Measurements from ENCODE around the gene PIP5K1C. TPM values are rescaled to one million over a fixed set of nuclear protein-coding genes. Genes with fewer than 3 reads are reported as not detected.

PIP5K1C gene
- total and polyA plus RNA-seq, 2 donors (not counting 1 experiment from before 2014, with no cell fraction given): 10.4 to 46.7 TPM

DNA sequence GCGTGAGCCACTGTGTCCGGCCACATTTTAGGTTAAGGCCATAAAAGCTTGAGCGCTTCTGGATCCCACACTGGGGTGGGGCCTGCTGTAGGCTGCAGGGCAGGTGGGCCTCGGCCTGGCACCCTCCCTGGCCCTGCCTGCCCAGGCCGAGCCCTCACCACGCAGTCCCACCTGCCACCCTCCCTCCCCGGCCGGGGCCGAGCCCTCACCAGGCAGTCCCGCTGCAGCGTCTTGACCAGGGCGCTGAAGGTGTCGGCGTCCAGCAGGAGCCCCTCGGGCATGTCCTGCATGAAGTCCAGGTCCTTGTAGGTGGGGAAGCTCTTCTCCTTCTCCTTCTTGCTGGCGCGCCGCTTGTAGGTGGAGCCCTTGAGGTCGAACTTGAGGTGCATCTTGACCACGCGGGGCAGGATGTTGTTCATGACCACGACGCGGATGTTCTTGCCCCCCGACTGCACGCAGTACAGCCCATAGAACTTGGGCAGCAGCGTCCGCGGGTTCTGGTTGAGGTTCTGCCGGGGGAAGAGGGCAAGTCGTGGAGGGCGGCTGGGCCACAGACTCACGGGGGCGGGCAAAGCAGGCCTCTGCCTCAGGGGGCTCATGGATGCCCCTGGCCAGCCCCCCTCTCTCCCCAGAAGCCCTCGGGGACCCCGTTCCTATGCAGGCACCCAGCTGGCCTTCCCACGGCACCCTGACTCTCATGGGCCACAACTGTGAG lies 47.0 kb downstream of the PIP5K1C start:
- Mint-ChIP-seq H3K4me3 (no peak overlapping the region), H3K4me1 (peaks cover 2% of the 10 kb centered on the region), H3K27ac (no peak overlapping the region), H3K27me3 (no peaks in the 10 kb centered on the region), H3K9me3 (ENCODE audit: insufficient read depth) (no peaks in the 10 kb centered on the region)
- DNase-seq (no peak), ATAC-seq (ENCODE audit: low read depth) (no peak)
- TF ChIP-seq, protein P1, sequence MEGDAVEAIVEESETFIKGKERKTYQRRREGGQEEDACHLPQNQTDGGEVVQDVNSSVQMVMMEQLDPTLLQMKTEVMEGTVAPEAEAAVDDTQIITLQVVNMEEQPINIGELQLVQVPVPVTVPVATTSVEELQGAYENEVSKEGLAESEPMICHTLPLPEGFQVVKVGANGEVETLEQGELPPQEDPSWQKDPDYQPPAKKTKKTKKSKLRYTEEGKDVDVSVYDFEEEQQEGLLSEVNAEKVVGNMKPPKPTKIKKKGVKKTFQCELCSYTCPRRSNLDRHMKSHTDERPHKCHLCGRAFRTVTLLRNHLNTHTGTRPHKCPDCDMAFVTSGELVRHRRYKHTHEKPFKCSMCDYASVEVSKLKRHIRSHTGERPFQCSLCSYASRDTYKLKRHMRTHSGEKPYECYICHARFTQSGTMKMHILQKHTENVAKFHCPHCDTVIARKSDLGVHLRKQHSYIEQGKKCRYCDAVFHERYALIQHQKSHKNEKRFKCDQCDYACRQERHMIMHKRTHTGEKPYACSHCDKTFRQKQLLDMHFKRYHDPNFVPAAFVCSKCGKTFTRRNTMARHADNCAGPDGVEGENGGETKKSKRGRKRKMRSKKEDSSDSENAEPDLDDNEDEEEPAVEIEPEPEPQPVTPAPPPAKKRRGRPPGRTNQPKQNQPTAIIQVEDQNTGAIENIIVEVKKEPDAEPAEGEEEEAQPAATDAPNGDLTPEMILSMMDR (IDR thresholded peaks at IDR 0.05): no peak
- no peak for TF ChIP-seq EZH2 (IDR thresholded peaks at IDR 0.05; ENCODE audit: borderline replicate concordance, insufficient read depth, low read depth, low read length, poor library complexity, severe bottlenecking)
- H3K4me1 ChIP-seq (ENCODE audit: control insufficient read depth in 2 of 2, insufficient read depth in 2 of 2, low read length in 2 of 2): peaks cover 0 to 12% of the 10 kb centered on the region in 2 donors
- H3K9me3 ChIP-seq (ENCODE audit: control extremely low read depth in 1 of 3, control insufficient read depth in 2 of 3, insufficient read depth in 1 of 3, low read length in 2 of 3): peaks cover 0 to 10% (median 0%) of the 10 kb centered on the region in 3 donors
- no peaks in the 10 kb centered on the region for H4K20me1 ChIP-seq (ENCODE audit: control insufficient read depth, insufficient read depth, low read length, poor library complexity, severe bottlenecking)
- ChIA-PET POLR2A (interaction anchor here (0.7 kb wide), 1 partner anchor 63 kb away, joined by 3 read pairs; no protein-coding TSS in a partner anchor), CTCF (interaction anchor here (2.0 kb wide), 1 partner anchor 13 kb away, joined by 6 read pairs; no protein-coding TSS in a partner anchor)
- peaks cover 0 to 25% of the 10 kb centered on the region in 2 experiments for H3K36me3 ChIP-seq (replicated peaks in 1 of 2; ENCODE audit: control extremely low read depth in 1 of 2, control insufficient read depth in 1 of 2, extremely low read depth in 1 of 2, insufficient read depth in 2 of 2, low read length in 1 of 2)
- H3K4me3 ChIP-seq (ENCODE audit: control extremely low read depth in 1 of 5, extremely low read depth in 1 of 5, insufficient read depth in 1 of 5, low read depth in 2 of 5, low read length in 4 of 5): no peak overlapping the region
- no peak overlapping the region for H3K27ac ChIP-seq (ENCODE audit: low read length in 2 of 2)
- intact Hi-C loops (cut with micrococcal nuclease): no loop called here
- no peaks in the 10 kb centered on the region for H3K79me2 ChIP-seq (ENCODE audit: control insufficient read depth, insufficient read depth, low read length)
- H3K9ac ChIP-seq (ENCODE audit: low read length): no peak overlapping the region
- no peaks in the 10 kb centered on the region for H3K27me3 ChIP-seq (replicated peaks in 1 of 4; ENCODE audit: control extremely low read depth in 1 of 4, control insufficient read depth in 3 of 4, insufficient read depth in 4 of 4, low read length in 3 of 4)
- 86% methylated on average over 31 of the region's 37 CpGs for WGBS (ENCODE audit: insufficient coverage)
- H3K4me2 ChIP-seq (replicated peaks; ENCODE audit: low read depth, low read length, poor library complexity, severe bottlenecking): no peak overlapping the region
- H2AFZ ChIP-seq (ENCODE audit: insufficient read depth, low read depth, low read length, poor library complexity, severe bottlenecking): no peak overlapping the region

DNA sequence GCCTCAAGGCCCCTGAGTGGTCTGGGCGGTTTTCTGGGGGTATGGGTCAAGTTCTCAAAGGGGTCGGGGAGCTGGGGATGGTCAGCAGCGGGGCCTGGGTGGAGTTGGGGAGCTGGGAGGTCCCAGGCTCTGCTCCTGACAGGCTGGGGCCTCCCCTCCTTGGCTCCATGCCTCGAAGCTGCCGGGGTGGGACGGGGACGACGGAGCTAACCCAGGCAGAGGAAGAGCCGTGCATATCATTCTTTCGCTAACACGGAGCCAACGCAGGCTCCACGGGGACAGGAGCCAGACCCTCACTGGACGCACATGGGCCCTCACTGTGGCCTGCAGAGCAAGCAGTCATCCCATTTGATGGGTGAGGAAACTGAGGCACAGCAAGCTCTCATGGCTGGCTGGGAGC lies 47.8 kb downstream of the PIP5K1C start:
- Histone ChIP-seq H3K9ac (ENCODE audit: low read length) (no peak overlapping the region), H3K4me2 (replicated peaks; ENCODE audit: low read depth, low read length, poor library complexity, severe bottlenecking) (no peak overlapping the region), H3K4me1 (ENCODE audit: control insufficient read depth in 2 of 2, insufficient read depth in 2 of 2, low read length in 2 of 2) (peaks cover 0 to 12% of the 10 kb centered on the region in 2 donors), H3K9me3 (ENCODE audit: control extremely low read depth in 1 of 3, control insufficient read depth in 2 of 3, insufficient read depth in 1 of 3, low read length in 2 of 3) (peaks cover 0 to 9% (median 0%) of the 10 kb centered on the region in 3 donors), H3K27me3 (replicated peaks in 1 of 4; ENCODE audit: control extremely low read depth in 1 of 4, control insufficient read depth in 3 of 4, insufficient read depth in 4 of 4, low read length in 3 of 4) (no peaks in the 10 kb centered on the region), H2AFZ (ENCODE audit: insufficient read depth, low read depth, low read length, poor library complexity, severe bottlenecking) (no peak overlapping the region), H3K4me3 (ENCODE audit: control extremely low read depth in 1 of 5, extremely low read depth in 1 of 5, insufficient read depth in 1 of 5, low read depth in 2 of 5, low read length in 4 of 5) (no peak overlapping the region), H3K27ac (ENCODE audit: low read length in 2 of 2) (no peak overlapping the region), H3K79me2 (ENCODE audit: control insufficient read depth, insufficient read depth, low read length) (no peaks in the 10 kb centered on the region), H3K36me3 (replicated peaks in 1 of 2; ENCODE audit: control extremely low read depth in 1 of 2, control insufficient read depth in 1 of 2, extremely low read depth in 1 of 2, insufficient read depth in 2 of 2, low read length in 1 of 2) (peaks cover 0 to 22% of the 10 kb centered on the region in 2 experiments), H4K20me1 (ENCODE audit: control insufficient read depth, insufficient read depth, low read length, poor library complexity, severe bottlenecking) (no peaks in the 10 kb centered on the region)
- CTCF ChIA-PET: no interaction called here
- Mint-ChIP-seq H3K4me1 (peaks cover 2% of the 10 kb centered on the region), H3K9me3 (ENCODE audit: insufficient read depth) (no peaks in the 10 kb centered on the region), H3K27me3 (no peaks in the 10 kb centered on the region), H3K27ac (no peak overlapping the region), H3K4me3 (no peak overlapping the region)
- POLR2A ChIA-PET: no interaction called here
- intact Hi-C loops (cut with micrococcal nuclease): no loop called here
- TF ChIP-seq EZH2 (IDR thresholded peaks at IDR 0.05; ENCODE audit: borderline replicate concordance, insufficient read depth, low read depth, low read length, poor library complexity, severe bottlenecking): no peak
- TF ChIP-seq, protein P1 (IDR thresholded peaks at IDR 0.05): no peak
- ATAC-seq (ENCODE audit: low read depth) (no peak), DNase-seq (no peak)
- 98% methylated on average over 14 of the region's 14 CpGs for WGBS (ENCODE audit: insufficient coverage)

Measured in B cell (primary cell).